ENCODE measurements around the gene RABEP2. TPM values are rescaled to one million over a fixed set of nuclear protein-coding genes. Genes with fewer than 3 reads are reported as not detected.
"Not testable (repeated sequence)": the region's sequence is repeated elsewhere in the genome, so short reads cannot be mapped to it uniquely, and the experiment has no call there.

The RABEP2 gene
- total and polyA plus RNA-seq, 9 of the 15 experiments (the other 6 are each of a cell fraction or from before 2014, with no cell fraction given) = 0.15 to 13.4 (median 3.5) TPM

- 0 out of 2 replicates have a peak, but pooled peaks have one; percentile 21 for TF ChIP-seq ESRRA (IDR thresholded peaks at IDR 0.05; ENCODE audit: borderline replicate concordance, low read depth)
- TF ChIP-seq ZNF551 (CRISPR knock-in tag; IDR thresholded peaks at IDR 0.05) = no peak
- BruUV-seq (replicated peaks) = no TSS peak
- no peaks in the 10 kb centered on the region for H4K20me1 ChIP-seq (replicated peaks; ENCODE audit: control insufficient read depth, insufficient read depth, low read length)
- 68% methylated on average over 20 of the region's 24 CpGs for WGBS (ENCODE audit: insufficient coverage, low coverage, missing lambda C conversion rate)
- ChIA-PET CTCF (ENCODE audit: low intra/inter-chr PET ratio) (no interaction called here), POLR2A (no interaction called here)
- H3K79me2 ChIP-seq (ENCODE audit: control insufficient read depth, insufficient read depth, low read length) = peaks cover 9% of the 10 kb centered on the region
- DNase-seq (ENCODE audit: extremely low read depth in 1 of 4, low spot score in 3 of 4) = no peak
- no peaks in the 10 kb centered on the region for H3K9me1 ChIP-seq (ENCODE audit: control insufficient read depth, insufficient read depth, low read length)
- no peak overlapping the region for H3K4me2 ChIP-seq (ENCODE audit: insufficient read depth, low read length)
- H3K9me3 ChIP-seq (replicated peaks; ENCODE audit: control insufficient read depth, insufficient read depth, low read depth, low read length) = no peaks in the 10 kb centered on the region
- in situ Hi-C loops (cut with MboI) (no loop called here), intact Hi-C loops (cut with micrococcal nuclease) (loop anchor here (5.0 kb wide), 2 partner anchors 35 to 55 kb away; partner anchors contain the start of gene TUFM)
- no peak overlapping the region for H3K27ac ChIP-seq (ENCODE audit: extremely low read depth, low read depth, low read length)
- ATAC-seq = no peak
- H3K36me3 ChIP-seq (ENCODE audit: control insufficient read depth, insufficient read depth, low read length) = no peaks in the 10 kb centered on the region
- H3K9ac ChIP-seq (ENCODE audit: insufficient read depth in 1 of 2, low read depth in 2 of 2, low read length in 2 of 2) = peak overlapping the region in 1 of 2 experiments; percentile 77; a peak in 2 of 4 replicates
- no peak overlapping the region for H3K4me3 ChIP-seq
- no peak overlapping the region for H2AFZ ChIP-seq (ENCODE audit: low read depth, low read length)
- H3K4me1 ChIP-seq (replicated peaks in 1 of 2; ENCODE audit: control insufficient read depth in 2 of 2, insufficient read depth in 2 of 2, low read length in 2 of 2) = peaks cover 11 to 43% of the 10 kb centered on the region in 2 experiments; a peak in 4 of 5 replicates
- no peaks in the 10 kb centered on the region for H3K27me3 ChIP-seq (ENCODE audit: control insufficient read depth in 2 of 2, insufficient read depth in 2 of 2, low read length in 2 of 2)
- no peak for FAIRE-seq
Measured at GRCh38 chr16:28882551-28883160, 42.4 kb downstream of the RABEP2 start.

GRCh38 chr16:28881565-28881964 lies 43.5 kb downstream of the RABEP2 start:
- CTCF ChIA-PET (ENCODE audit: low intra/inter-chr PET ratio); ATAC-seq; H3K4me3 ChIP-seq; H2AFZ ChIP-seq (ENCODE audit: low read depth, low read length); H3K9me3 ChIP-seq (replicated peaks; ENCODE audit: control insufficient read depth, insufficient read depth, low read depth, low read length); H3K9me1 ChIP-seq (ENCODE audit: control insufficient read depth, insufficient read depth, low read length); H3K27me3 ChIP-seq (ENCODE audit: control insufficient read depth in 2 of 2, insufficient read depth in 2 of 2, low read length in 2 of 2); H3K4me2 ChIP-seq (ENCODE audit: insufficient read depth, low read length); H3K36me3 ChIP-seq (ENCODE audit: control insufficient read depth, insufficient read depth, low read length); FAIRE-seq; DNase-seq (ENCODE audit: extremely low read depth in 1 of 4, low spot score in 3 of 4); H3K9ac ChIP-seq (ENCODE audit: insufficient read depth in 1 of 2, low read depth in 2 of 2, low read length in 2 of 2); BruUV-seq (replicated peaks); H3K79me2 ChIP-seq (ENCODE audit: control insufficient read depth, insufficient read depth, low read length); H3K27ac ChIP-seq (ENCODE audit: extremely low read depth, low read depth, low read length); H4K20me1 ChIP-seq (replicated peaks; ENCODE audit: control insufficient read depth, insufficient read depth, low read length); in situ Hi-C loops (cut with MboI): not testable (repeated sequence)
- intact Hi-C loops (cut with micrococcal nuclease) = loop anchor here (5.0 kb wide), 2 partner anchors 34 to 56 kb away; partner anchors contain the start of gene TUFM
- peak; percentile 29; the same call in 1 of the 2 replicates for TF ChIP-seq CEBPB (tag; IDR thresholded peaks at IDR 0.05)
- H3K4me1 ChIP-seq (replicated peaks in 1 of 2; ENCODE audit: control insufficient read depth in 2 of 2, insufficient read depth in 2 of 2, low read length in 2 of 2) = peaks cover 11 to 53% of the 10 kb centered on the region in 2 experiments; a peak in 4 of 5 replicates
- POLR2A ChIA-PET = interaction anchor here (0.7 kb wide), 1 partner anchor 53 kb away, joined by 3 read pairs; no protein-coding TSS in a partner anchor
- WGBS (ENCODE audit: insufficient coverage, low coverage, missing lambda C conversion rate) = 87% methylated on average over 4 of the region's 4 CpGs
